Endothelial cell of umbilical vein (primary cell): ENCODE data around the gene INSIG2. TPM values are rescaled to one million over a fixed set of nuclear protein-coding genes. Genes with fewer than 3 reads are reported as not detected.

Source experiments
- BruUV-seq: library from RNA; stranded (reverse); fragments of 400-500 nt; replicated peaks from 2 replicates; lab custom pipeline; 2021; lab: Mats Ljungman, UMichigan
- CTCF ChIA-PET: fragments of 300-600, 350-600 bp; sonication (Branson Sonifier 250); formaldehyde crosslinking; loops from one replicate; lab custom pipeline; 2021; ENCODE audit warnings: antibody characterized with exemption, inconsistent platforms; lab: Charles Lee
- POLR2A ChIA-PET: fragments of 300-600, 350-600 bp; sonication (Branson Sonifier 250); formaldehyde crosslinking; loops from one replicate; lab custom pipeline; 2021; ENCODE audit warnings: antibody characterized with exemption, inconsistent platforms; lab: Charles Lee
- DNase-seq: peaks from one replicate; pipeline ENCODE4 v3.0.0-alpha.2; 2011; ENCODE audit warnings: low read depth, low spot score
- FAIRE-seq: peaks from 2 replicates; lab custom pipeline; 2011; peaks lifted over from hg19 to GRCh38; lab: Jason Lieb, UNC
- H2AFZ ChIP-seq: 2 replicates; pipeline ENCODE4 v1.6.0; 2012; ENCODE audit warnings: low read depth, low read length, control low read depth, inconsistent platforms
- H3K27ac ChIP-seq: 2 replicates; pipeline ENCODE4 v1.5.1; 2011; ENCODE audit warnings: low read depth, mild to moderate bottlenecking, control low read depth, low read length, moderate library complexity; ENCODE audit not compliant: insufficient read depth
- H3K27me3 ChIP-seq, 2 experiments: 2 replicates each; pipeline versions ENCODE4 v1.6.0 to v1.6.1; 2011; ENCODE audit warnings: low read length in 2 of 2, mixed read lengths in 1 of 2; ENCODE audit not compliant: control insufficient read depth in 2 of 2, insufficient read depth in 2 of 2
- H3K36me3 ChIP-seq, 2 experiments: 2 replicates in 1 of 2; 3 replicates in 1 of 2; pipeline ENCODE4 v1.5.1; 2011; ENCODE audit warnings: low read length in 2 of 2, mild to moderate bottlenecking in 1 of 2, moderate library complexity in 1 of 2; ENCODE audit not compliant: control insufficient read depth in 2 of 2, insufficient read depth in 2 of 2; ENCODE audit errors: extremely low read depth in 1 of 2
- H3K4me1 ChIP-seq: 3 replicates; pipeline ENCODE4 v1.5.1; 2011; ENCODE audit warnings: mild to moderate bottlenecking, low read length; ENCODE audit not compliant: control insufficient read depth, insufficient read depth; ENCODE audit errors: extremely low read depth
- H3K4me2 ChIP-seq: 2 replicates; pipeline ENCODE4 v1.6.1; 2011; ENCODE audit warnings: low read length, control low read depth, mixed read lengths; ENCODE audit not compliant: insufficient read depth
- H3K4me3 ChIP-seq, 3 experiments: fragments of 200-600 bp in 1 of 3; sonication (generic), shearing (Covaris generic) in 1 of 3; replicated peaks in 1 of 3; 2 replicates each; pipeline ENCODE4 v1.5.1; 2011 to 2016; ENCODE audit warnings: control low read depth in 3 of 3, low read length in 3 of 3, mild to moderate bottlenecking in 2 of 3, inconsistent platforms in 1 of 3, low read depth in 1 of 3, moderate library complexity in 1 of 3; ENCODE audit not compliant: insufficient read depth in 1 of 3
- H3K79me2 ChIP-seq: 2 replicates; pipeline ENCODE4 v1.6.0; 2012; ENCODE audit warnings: low read length, inconsistent platforms; ENCODE audit not compliant: control insufficient read depth, insufficient read depth
- H3K9ac ChIP-seq: replicated peaks from 2 replicates; pipeline ENCODE3; 2011; ENCODE audit warnings: low read length, control low read depth; ENCODE audit not compliant: insufficient read depth; ENCODE audit errors: extremely low read depth
- H3K9me1 ChIP-seq: replicated peaks from 3 replicates; pipeline ENCODE4 v1.6.0; 2011; ENCODE audit warnings: mild to moderate bottlenecking, low read length; ENCODE audit not compliant: control insufficient read depth, insufficient read depth; ENCODE audit errors: extremely low read depth
- H3K9me3 ChIP-seq: replicated peaks from 2 replicates; pipeline ENCODE4 v1.5.1; 2012; ENCODE audit warnings: low read length, inconsistent platforms; ENCODE audit not compliant: control insufficient read depth, insufficient read depth
- H4K20me1 ChIP-seq: replicated peaks from 2 replicates; pipeline ENCODE3; 2011; ENCODE audit warnings: mild to moderate bottlenecking, low read length; ENCODE audit not compliant: control insufficient read depth, insufficient read depth; ENCODE audit errors: extremely low read depth
- CTCF ChIP-seq, 2 donors: IDR thresholded peaks; 1 replicate in 1 of 2; 2 replicates in 1 of 2; pipeline ENCODE4 v1.5.1; 2011; ENCODE audit warnings: low read length in 2 of 2, mild to moderate bottlenecking in 2 of 2, moderate library complexity in 2 of 2, control low read depth in 1 of 2, inconsistent platforms in 1 of 2, low read depth in 1 of 2; ENCODE audit not compliant: insufficient read depth in 1 of 2; ENCODE audit errors: extremely low read depth in 1 of 2
- EZH2 ChIP-seq: IDR thresholded peaks from 2 replicates; pipeline ENCODE4 v1.6.1; 2012; ENCODE audit warnings: borderline replicate concordance, low read depth, mild to moderate bottlenecking, moderate library complexity, low read length, inconsistent platforms; ENCODE audit not compliant: severe bottlenecking
- FOS ChIP-seq: IDR thresholded peaks from 2 replicates; pipeline ENCODE4 v1.6.1; 2011; ENCODE audit warnings: mild to moderate bottlenecking, low read length, moderate library complexity, borderline replicate concordance; ENCODE audit not compliant: insufficient read depth
- GATA2 ChIP-seq: IDR thresholded peaks from 2 replicates; pipeline ENCODE4 v1.7.0; 2011; ENCODE audit warnings: low read depth, mild to moderate bottlenecking, moderate library complexity, mixed read lengths, low read length; ENCODE audit not compliant: insufficient read length, insufficient read depth
- JUN ChIP-seq: IDR thresholded peaks from 2 replicates; pipeline ENCODE4 v1.6.1; 2011; ENCODE audit warnings: borderline replicate concordance, low read depth; ENCODE audit not compliant: insufficient read length, insufficient read depth
- MAX ChIP-seq: IDR thresholded peaks from 2 replicates; pipeline ENCODE4 v1.6.1; 2011; ENCODE audit not compliant: insufficient read depth, insufficient read length
- MYC ChIP-seq: IDR thresholded peaks from one replicate; pipeline ENCODE4 v1.6.1; 2011; ENCODE audit warnings: mild to moderate bottlenecking, low read depth, low read length
- POLR2A ChIP-seq: IDR thresholded peaks from 2 replicates; pipeline ENCODE4 v1.6.1; 2012; ENCODE audit warnings: low read depth, mild to moderate bottlenecking, control low read depth, low read length
- POLR2AphosphoS5 ChIP-seq: IDR thresholded peaks from 2 replicates; pipeline ENCODE4 v1.6.1; 2012; ENCODE audit warnings: low read depth, mild to moderate bottlenecking, control low read depth, low read length, moderate library complexity; ENCODE audit not compliant: insufficient read depth
- dilution Hi-C: fragments of 300-500 bp; cut with MboI; formaldehyde crosslinking; loops from one replicate; pipeline ENCODE4 v1.15.0; 2019; ENCODE audit warnings: low sequenced_read_pairs; ENCODE audit not compliant: extremely low pct_ligation_motif_present
- intact Hi-C: fragments of 100-400 bp; cut with micrococcal nuclease; formaldehyde crosslinking; loops from one replicate; pipeline ENCODE4 v1.10.0; 2022
- polyA plus RNA-seq, 4 experiments: library from polyadenylated mRNA; depleted of rRNA in 3 of 4; stranded (reverse) in 3 of 4; unstranded in 1 of 4; fragments of >200 nt; gene quantifications; 2 replicates each; pipeline versions ENCODE4 v1.2.1 to v1.2.3, GENCODE V29; 2011 to 2012; ENCODE audit warnings: missing spikeins in 1 of 4
- total RNA-seq: library from RNA; stranded (reverse); gene quantifications from 2 replicates; pipeline ENCODE4 v1.2.3, GENCODE V29; 2021

INSIG2 gene
- total and polyA plus RNA-seq, 2 donors (not counting 3 experiments of a cell fraction or from before 2014, with no cell fraction given) = 24.1 to 26.9 TPM

GRCh38 chr2:118133916-118134315 lies 45.6 kb downstream of the INSIG2 start:
- POLR2A ChIA-PET = no interaction called here
- no peak overlapping the region for H2AFZ ChIP-seq
- no TSS peak for BruUV-seq
- intact Hi-C loops = no loop called here
- no peak overlapping the region for H3K9ac ChIP-seq
- no peaks in the 10 kb centered on the region for H4K20me1 ChIP-seq
- CTCF ChIA-PET = no interaction called here
- no peaks in the 10 kb centered on the region for H3K79me2 ChIP-seq
- H3K9me1 ChIP-seq = no peaks in the 10 kb centered on the region
- DNase-seq = no peak
- dilution Hi-C loops = no loop called here
- H3K4me3 ChIP-seq = no peak overlapping the region
- no peaks in the 10 kb centered on the region for H3K4me1 ChIP-seq
- H3K36me3 ChIP-seq = no peaks in the 10 kb centered on the region
- no peak for TF ChIP-seq CTCF (IDR thresholded peaks at IDR 0.05; ENCODE audit: extremely low read depth in 1 of 2, insufficient read depth in 1 of 2, low read depth in 1 of 2, low read length in 2 of 2)
- no peak for TF ChIP-seq EZH2
- no peak for TF ChIP-seq GATA2
- no peak for TF ChIP-seq POLR2A
- TF ChIP-seq JUN = no peak
- TF ChIP-seq POLR2AphosphoS5 = no peak
- no peak for TF ChIP-seq FOS
- TF ChIP-seq MYC = no peak
- no peak for TF ChIP-seq MAX
- no peak overlapping the region for H3K27ac ChIP-seq
- peaks cover 0 to 3% of the 10 kb centered on the region in 2 experiments for H3K27me3 ChIP-seq
- FAIRE-seq = no peak
- no peaks in the 10 kb centered on the region for H3K9me3 ChIP-seq
- no peak overlapping the region for H3K4me2 ChIP-seq
